Activated CD4-positive, alpha-beta T cell treated with anti-CD3 and anti-CD28 coated beads, Interleukin-2, amount 10 ng/mL, durations not matched to agents 24 days and 14 days (primary cell): Measurements from ENCODE around the gene PTPRJ. TPM values are rescaled to one million over a fixed set of nuclear protein-coding genes. Genes with fewer than 3 reads are reported as not detected.

ENCODE experiments used
- DNase-seq: peaks from one replicate; pipeline ENCODE4 v3.0.0; 2022
- H3K27ac Mint-ChIP-seq: one replicate; pipeline ENCODE4 v1.8.0; 2022; ENCODE audit warnings: mild to moderate bottlenecking, mixed read lengths
- H3K27me3 Mint-ChIP-seq: one replicate; pipeline ENCODE4 v1.8.0; 2022; ENCODE audit warnings: mixed read lengths
- H3K36me3 Mint-ChIP-seq: one replicate; pipeline ENCODE4 v1.8.0; 2022; ENCODE audit warnings: low read depth, mild to moderate bottlenecking, mixed read lengths
- H3K4me1 Mint-ChIP-seq: one replicate; pipeline ENCODE4 v1.8.0; 2021; ENCODE audit warnings: mixed read lengths
- H3K4me3 Mint-ChIP-seq: one replicate; pipeline ENCODE4 v1.8.0; 2022; ENCODE audit warnings: mild to moderate bottlenecking, moderate library complexity, mixed read lengths
- H3K9me3 Mint-ChIP-seq: one replicate; pipeline ENCODE4 v1.8.0; 2021; ENCODE audit warnings: mixed read lengths
- intact Hi-C: fragments of 100-400 bp; cut with micrococcal nuclease; formaldehyde crosslinking; loops from one replicate; pipeline ENCODE4 v1.15.1; 2023
- total RNA-seq: library from RNA; stranded (reverse); gene quantifications from 2 replicates; pipeline ENCODE4 v1.2.3, GENCODE V29; 2022

Gene PTPRJ
- total RNA-seq, 1 donor from 2014 or later, result 52.2 TPM

- H3K27ac Mint-ChIP-seq, result peak overlapping the region; percentile 32
- H3K4me1 Mint-ChIP-seq, result peaks cover 64% of the 10 kb centered on the region
- H3K9me3 Mint-ChIP-seq, result no peaks in the 10 kb centered on the region
- DNase-seq, result no peak
- H3K27me3 Mint-ChIP-seq, result no peaks in the 10 kb centered on the region
- peaks cover 40% of the 10 kb centered on the region for H3K36me3 Mint-ChIP-seq
- intact Hi-C loops, result loop anchor here (2.0 kb wide), 1 partner anchor 17 kb away; no protein-coding TSS in a partner anchor
- H3K4me3 Mint-ChIP-seq, result no peak overlapping the region
Observed at GRCh38 chr11:48037709-48038468, 57.5 kb downstream of the PTPRJ start.

GRCh38 chr11:48040830-48041444 is 60.6 kb downstream of the PTPRJ start:
- no peak overlapping the region for H3K4me3 Mint-ChIP-seq
- H3K27me3 Mint-ChIP-seq, result no peaks in the 10 kb centered on the region
- intact Hi-C loops, result no loop called here
- DNase-seq, result no peak
- H3K9me3 Mint-ChIP-seq, result no peaks in the 10 kb centered on the region
- peaks cover 33% of the 10 kb centered on the region for H3K36me3 Mint-ChIP-seq
- H3K4me1 Mint-ChIP-seq, result peaks cover 67% of the 10 kb centered on the region
- peak overlapping the region; percentile 46 for H3K27ac Mint-ChIP-seq

- Mint-ChIP-seq H3K27me3 (no peaks in the 10 kb centered on the region), H3K9me3 (no peaks in the 10 kb centered on the region), H3K27ac (peak overlapping the region; percentile 82), H3K4me3 (peak overlapping the region; percentile 36), H3K36me3 (peaks cover 35% of the 10 kb centered on the region), H3K4me1 (peaks cover 65% of the 10 kb centered on the region)
- intact Hi-C loops, result no loop called here
- DNase-seq, result no peak
Observed at GRCh38 chr11:48041877-48042695, 61.7 kb downstream of the PTPRJ start.

- H3K27me3 Mint-ChIP-seq, result no peaks in the 10 kb centered on the region
- no peaks in the 10 kb centered on the region for H3K9me3 Mint-ChIP-seq
- H3K36me3 Mint-ChIP-seq, result peaks cover 35% of the 10 kb centered on the region
- peak overlapping the region; percentile 36 for H3K4me3 Mint-ChIP-seq
- peak overlapping the region; percentile 82 for H3K27ac Mint-ChIP-seq
- H3K4me1 Mint-ChIP-seq, result peaks cover 67% of the 10 kb centered on the region
- intact Hi-C loops, result loop anchor here (1.0 kb wide), 1 partner anchor 8 kb away; no protein-coding TSS in a partner anchor
- DNase-seq, result peak; percentile 76
Observed at GRCh38 chr11:48043111-48043990, 63.0 kb downstream of the PTPRJ start.

GRCh38 chr11:48043991-48044512 is 63.7 kb downstream of the PTPRJ start:
- no peak for DNase-seq
- Mint-ChIP-seq H3K27ac (peak overlapping the region; percentile 56), H3K4me1 (peaks cover 71% of the 10 kb centered on the region), H3K27me3 (no peaks in the 10 kb centered on the region), H3K36me3 (peaks cover 39% of the 10 kb centered on the region), H3K4me3 (peak overlapping the region; percentile 31), H3K9me3 (no peaks in the 10 kb centered on the region)
- intact Hi-C loops, result loop anchor here (1.0 kb wide), 1 partner anchor 9 kb away; no protein-coding TSS in a partner anchor

GRCh38 chr11:48044577-48044976 is 64.2 kb downstream of the PTPRJ start:
- intact Hi-C loops, result no loop called here
- Mint-ChIP-seq H3K27ac (peak overlapping the region; percentile 56), H3K36me3 (peaks cover 37% of the 10 kb centered on the region), H3K4me3 (peak overlapping the region; percentile 31), H3K9me3 (no peaks in the 10 kb centered on the region), H3K27me3 (no peaks in the 10 kb centered on the region), H3K4me1 (peaks cover 69% of the 10 kb centered on the region)
- no peak for DNase-seq

GRCh38 chr11:48045536-48045935 is 65.2 kb downstream of the PTPRJ start:
- H3K4me1 Mint-ChIP-seq, result peaks cover 71% of the 10 kb centered on the region
- H3K36me3 Mint-ChIP-seq, result peaks cover 36% of the 10 kb centered on the region

GRCh38 chr11:48047616-48048015 is 67.3 kb downstream of the PTPRJ start:
- no peak overlapping the region for H3K27ac Mint-ChIP-seq
- intact Hi-C loops, result no loop called here
- H3K4me1 Mint-ChIP-seq, result peaks cover 78% of the 10 kb centered on the region
- H3K4me3 Mint-ChIP-seq, result no peak overlapping the region
- H3K27me3 Mint-ChIP-seq, result no peaks in the 10 kb centered on the region
- no peak for DNase-seq
- H3K36me3 Mint-ChIP-seq, result peaks cover 41% of the 10 kb centered on the region
- no peaks in the 10 kb centered on the region for H3K9me3 Mint-ChIP-seq

More at GRCh38 chr11:48045536-48045935, 65.2 kb downstream of the PTPRJ start:
- Mint-ChIP-seq H3K9me3 (no peaks in the 10 kb centered on the region), H3K4me3 (no peak overlapping the region), H3K27ac (peak overlapping the region; percentile 58), H3K27me3 (no peaks in the 10 kb centered on the region)
- intact Hi-C loops, result no loop called here
- DNase-seq, result no peak

GRCh38 chr11:48049036-48049435 is 68.7 kb downstream of the PTPRJ start:
- intact Hi-C loops, result no loop called here
- peaks cover 69% of the 10 kb centered on the region for H3K4me1 Mint-ChIP-seq
- peaks cover 43% of the 10 kb centered on the region for H3K36me3 Mint-ChIP-seq
- no peaks in the 10 kb centered on the region for H3K9me3 Mint-ChIP-seq
- peak overlapping the region; percentile 48 for H3K27ac Mint-ChIP-seq
- H3K27me3 Mint-ChIP-seq, result no peaks in the 10 kb centered on the region
- no peak overlapping the region for H3K4me3 Mint-ChIP-seq
- DNase-seq, result no peak

GRCh38 chr11:48050304-48050703 is 69.9 kb downstream of the PTPRJ start:
- peaks cover 66% of the 10 kb centered on the region for H3K4me1 Mint-ChIP-seq
- H3K27ac Mint-ChIP-seq, result peak overlapping the region; percentile 76
- H3K4me3 Mint-ChIP-seq, result no peak overlapping the region
- H3K36me3 Mint-ChIP-seq, result peaks cover 35% of the 10 kb centered on the region
- intact Hi-C loops, result no loop called here
- DNase-seq, result no peak
- H3K9me3 Mint-ChIP-seq, result no peaks in the 10 kb centered on the region
- no peaks in the 10 kb centered on the region for H3K27me3 Mint-ChIP-seq

- no peaks in the 10 kb centered on the region for H3K9me3 Mint-ChIP-seq
- intact Hi-C loops, result no loop called here
- H3K4me1 Mint-ChIP-seq, result peaks cover 66% of the 10 kb centered on the region
- H3K27me3 Mint-ChIP-seq, result no peaks in the 10 kb centered on the region
- no peak for DNase-seq
- H3K27ac Mint-ChIP-seq, result peak overlapping the region; percentile 65
- H3K4me3 Mint-ChIP-seq, result peak overlapping the region; percentile 33
- H3K36me3 Mint-ChIP-seq, result peaks cover 29% of the 10 kb centered on the region
Observed at GRCh38 chr11:48051217-48051830, 71.0 kb downstream of the PTPRJ start.

- intact Hi-C loops, result no loop called here
- Mint-ChIP-seq H3K27me3 (no peaks in the 10 kb centered on the region), H3K27ac (peak overlapping the region; percentile 65), H3K4me1 (peaks cover 75% of the 10 kb centered on the region), H3K36me3 (peaks cover 30% of the 10 kb centered on the region), H3K4me3 (no peak overlapping the region), H3K9me3 (no peaks in the 10 kb centered on the region)
- DNase-seq, result no peak
Observed at GRCh38 chr11:48052183-48053044, 72.1 kb downstream of the PTPRJ start.
